ENCODE data around the gene NXNL1.
"Not testable (repeated sequence)": the region's sequence is repeated elsewhere in the genome, so short reads cannot be mapped to it uniquely, and the experiment has no call there.

Gene NXNL1

GRCh38 chr19:17460372-17461230 is at the start of gene NXNL1:
Gene NXNL1, minus strand, starts transcription at chr19:17460926. Its CDS starts 57 bp downstream, at chr19:17460869.
- DNase-seq, result no peak
- ATAC-seq, result no peak

- DNase-seq, ATAC-seq: not testable (repeated sequence)
These were observed 47.8 kb upstream of the NXNL1 start for GRCh38 chr19:17508558-17508933.

- DNase-seq (no peak), ATAC-seq (no peak)
These were observed 46.0 kb upstream of the NXNL1 start for GRCh38 chr19:17506745-17507144.

- ATAC-seq (no peak), DNase-seq (no peak)
These were observed 44.5 kb upstream of the NXNL1 start for GRCh38 chr19:17505223-17505622.

GRCh38 chr19:17504456-17504855 is 43.7 kb upstream of the NXNL1 start:
- DNase-seq (no peak), ATAC-seq (no peak)

- no peak for DNase-seq
These were observed 43.3 kb upstream of the NXNL1 start for GRCh38 chr19:17504030-17504429.

GRCh38 chr19:17503240-17503639 is 42.5 kb upstream of the NXNL1 start:
- no peak for DNase-seq
- ATAC-seq, result no peak

More at GRCh38 chr19:17504030-17504429, 43.3 kb upstream of the NXNL1 start:
- ATAC-seq, result no peak

GRCh38 chr19:17500447-17501198 is 39.9 kb upstream of the NXNL1 start:
- ATAC-seq (no peak), DNase-seq (no peak)

- DNase-seq, result no peak
These were observed 39.1 kb upstream of the NXNL1 start for GRCh38 chr19:17499648-17500446.

GRCh38 chr19:17499025-17499424 is 38.3 kb upstream of the NXNL1 start:
- DNase-seq, ATAC-seq: not testable (repeated sequence)

More at GRCh38 chr19:17499648-17500446, 39.1 kb upstream of the NXNL1 start:
- ATAC-seq, result no peak

- ATAC-seq (no peak), DNase-seq (no peak)
These were observed 36.5 kb upstream of the NXNL1 start for GRCh38 chr19:17497149-17497798.

- DNase-seq (peak; percentile 92), ATAC-seq (peak; percentile 97)
These were observed 35.7 kb upstream of the NXNL1 start for GRCh38 chr19:17496337-17496997.

- ATAC-seq (no peak), DNase-seq (no peak)
These were observed 35.0 kb upstream of the NXNL1 start for GRCh38 chr19:17495639-17496296.

- DNase-seq (no peak), ATAC-seq (no peak)
These were observed 30.6 kb upstream of the NXNL1 start for GRCh38 chr19:17491287-17491686.

- ATAC-seq, result no peak
- DNase-seq, result no peak
These were observed 29.7 kb upstream of the NXNL1 start for GRCh38 chr19:17490411-17490810.

- ATAC-seq, result no peak
These were observed 28.8 kb upstream of the NXNL1 start for GRCh38 chr19:17489392-17490030.

GRCh38 chr19:17488593-17489391 is 28.1 kb upstream of the NXNL1 start:
- ATAC-seq (peak; percentile 98), DNase-seq (peak; percentile 90)

More at GRCh38 chr19:17489392-17490030, 28.8 kb upstream of the NXNL1 start:
- DNase-seq, result no peak

GRCh38 chr19:17487284-17488121 is 26.8 kb upstream of the NXNL1 start:
- ATAC-seq (no peak), DNase-seq (no peak)

Measured in stimulated activated naive CD8-positive, alpha-beta T cell treated with anti-CD3 and anti-CD28 coated beads, Interleukin-15, Interleukin-2, amounts not matched to agents 100 U/mL and 50 U/mL, for 24 hours (primary cell).